ENCODE data around the gene RPS21. TPM values are rescaled to one million over a fixed set of nuclear protein-coding genes. Genes with fewer than 3 reads are reported as not detected.

Gene RPS21
- total and polyA plus RNA-seq, 2 of the 13 experiments (the other 11 are each of a cell fraction or from before 2014, with no cell fraction given) = 2,647 to 11,063 TPM

DNA sequence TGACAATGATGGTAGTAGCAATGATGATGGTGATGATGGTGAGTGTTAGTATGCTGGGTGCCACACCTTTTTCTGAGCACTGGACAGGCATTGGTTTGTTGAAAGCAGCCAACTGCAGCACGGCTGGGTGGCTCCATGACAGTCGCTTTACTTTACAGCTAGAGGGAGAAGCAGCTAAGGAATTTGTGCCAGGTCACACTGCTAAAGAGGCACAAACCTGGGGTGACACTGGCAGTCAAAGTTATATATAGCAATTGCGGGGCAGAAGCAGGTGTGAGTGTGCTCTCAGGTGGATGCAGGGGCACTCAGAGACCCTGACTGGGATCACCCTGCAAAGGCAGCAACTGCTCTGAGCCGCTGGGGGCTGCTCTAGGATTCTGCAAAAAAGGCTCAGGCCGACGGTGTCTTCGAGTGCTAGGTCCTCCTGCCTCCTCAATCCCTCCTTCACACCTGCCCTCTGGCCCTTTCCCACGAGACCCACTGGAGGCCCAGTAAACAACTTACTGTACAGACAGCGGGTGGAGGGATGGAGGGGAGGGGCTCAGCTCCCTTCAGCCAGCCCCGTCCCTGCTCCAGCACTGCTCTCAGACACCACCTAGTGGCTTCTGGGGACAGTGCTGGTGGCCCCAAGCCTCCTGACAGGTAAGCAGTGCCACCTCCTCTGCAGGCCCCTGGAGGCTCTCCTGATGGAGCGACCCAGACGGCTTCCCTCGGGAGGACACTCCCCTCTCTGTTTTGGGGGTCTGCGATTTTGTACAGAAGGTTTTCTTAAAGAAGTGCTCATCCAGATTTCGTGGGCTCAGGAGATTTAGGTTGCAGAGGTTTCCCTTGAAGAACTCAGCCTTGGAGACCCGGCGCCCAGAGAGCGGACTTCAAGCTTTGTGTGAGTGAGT is 4.4 kb upstream of the RPS21 start (continued):
- TF ChIP-seq, protein P1, sequence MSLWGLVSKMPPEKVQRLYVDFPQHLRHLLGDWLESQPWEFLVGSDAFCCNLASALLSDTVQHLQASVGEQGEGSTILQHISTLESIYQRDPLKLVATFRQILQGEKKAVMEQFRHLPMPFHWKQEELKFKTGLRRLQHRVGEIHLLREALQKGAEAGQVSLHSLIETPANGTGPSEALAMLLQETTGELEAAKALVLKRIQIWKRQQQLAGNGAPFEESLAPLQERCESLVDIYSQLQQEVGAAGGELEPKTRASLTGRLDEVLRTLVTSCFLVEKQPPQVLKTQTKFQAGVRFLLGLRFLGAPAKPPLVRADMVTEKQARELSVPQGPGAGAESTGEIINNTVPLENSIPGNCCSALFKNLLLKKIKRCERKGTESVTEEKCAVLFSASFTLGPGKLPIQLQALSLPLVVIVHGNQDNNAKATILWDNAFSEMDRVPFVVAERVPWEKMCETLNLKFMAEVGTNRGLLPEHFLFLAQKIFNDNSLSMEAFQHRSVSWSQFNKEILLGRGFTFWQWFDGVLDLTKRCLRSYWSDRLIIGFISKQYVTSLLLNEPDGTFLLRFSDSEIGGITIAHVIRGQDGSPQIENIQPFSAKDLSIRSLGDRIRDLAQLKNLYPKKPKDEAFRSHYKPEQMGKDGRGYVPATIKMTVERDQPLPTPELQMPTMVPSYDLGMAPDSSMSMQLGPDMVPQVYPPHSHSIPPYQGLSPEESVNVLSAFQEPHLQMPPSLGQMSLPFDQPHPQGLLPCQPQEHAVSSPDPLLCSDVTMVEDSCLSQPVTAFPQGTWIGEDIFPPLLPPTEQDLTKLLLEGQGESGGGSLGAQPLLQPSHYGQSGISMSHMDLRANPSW (CRISPR knock-in tag; IDR thresholded peaks at IDR 0.05; ENCODE audit: borderline replicate concordance) = no peak
- TF ChIP-seq, protein P2, sequence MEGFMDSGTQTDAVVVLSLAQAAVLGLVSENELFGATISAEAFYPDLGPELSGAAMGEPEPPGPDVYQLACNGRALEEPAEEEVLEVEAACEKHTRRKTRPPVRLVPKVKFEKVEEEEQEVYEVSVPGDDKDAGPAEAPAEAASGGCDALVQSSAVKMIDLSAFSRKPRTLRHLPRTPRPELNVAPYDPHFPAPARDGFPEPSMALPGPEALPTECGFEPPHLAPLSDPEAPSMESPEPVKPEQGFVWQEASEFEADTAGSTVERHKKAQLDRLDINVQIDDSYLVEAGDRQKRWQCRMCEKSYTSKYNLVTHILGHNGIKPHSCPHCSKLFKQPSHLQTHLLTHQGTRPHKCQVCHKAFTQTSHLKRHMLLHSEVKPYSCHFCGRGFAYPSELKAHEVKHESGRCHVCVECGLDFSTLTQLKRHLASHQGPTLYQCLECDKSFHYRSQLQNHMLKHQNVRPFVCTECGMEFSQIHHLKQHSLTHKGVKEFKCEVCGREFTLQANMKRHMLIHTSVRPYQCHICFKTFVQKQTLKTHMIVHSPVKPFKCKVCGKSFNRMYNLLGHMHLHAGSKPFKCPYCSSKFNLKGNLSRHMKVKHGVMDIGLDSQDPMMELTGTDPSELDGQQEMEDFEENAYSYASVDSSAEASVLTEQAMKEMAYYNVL (CRISPR knock-in tag; IDR thresholded peaks at IDR 0.05; ENCODE audit: borderline replicate concordance) = peak; percentile 74
- TF ChIP-seq, protein P3, sequence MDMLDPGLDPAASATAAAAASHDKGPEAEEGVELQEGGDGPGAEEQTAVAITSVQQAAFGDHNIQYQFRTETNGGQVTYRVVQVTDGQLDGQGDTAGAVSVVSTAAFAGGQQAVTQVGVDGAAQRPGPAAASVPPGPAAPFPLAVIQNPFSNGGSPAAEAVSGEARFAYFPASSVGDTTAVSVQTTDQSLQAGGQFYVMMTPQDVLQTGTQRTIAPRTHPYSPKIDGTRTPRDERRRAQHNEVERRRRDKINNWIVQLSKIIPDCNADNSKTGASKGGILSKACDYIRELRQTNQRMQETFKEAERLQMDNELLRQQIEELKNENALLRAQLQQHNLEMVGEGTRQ (IDR thresholded peaks at IDR 0.05; ENCODE audit: low read depth, low read length) = no peak
- TF ChIP-seq, protein P3 (CRISPR knock-in tag; IDR thresholded peaks at IDR 0.05; ENCODE audit: borderline replicate concordance) = no peak
- TF ChIP-seq, protein P4, sequence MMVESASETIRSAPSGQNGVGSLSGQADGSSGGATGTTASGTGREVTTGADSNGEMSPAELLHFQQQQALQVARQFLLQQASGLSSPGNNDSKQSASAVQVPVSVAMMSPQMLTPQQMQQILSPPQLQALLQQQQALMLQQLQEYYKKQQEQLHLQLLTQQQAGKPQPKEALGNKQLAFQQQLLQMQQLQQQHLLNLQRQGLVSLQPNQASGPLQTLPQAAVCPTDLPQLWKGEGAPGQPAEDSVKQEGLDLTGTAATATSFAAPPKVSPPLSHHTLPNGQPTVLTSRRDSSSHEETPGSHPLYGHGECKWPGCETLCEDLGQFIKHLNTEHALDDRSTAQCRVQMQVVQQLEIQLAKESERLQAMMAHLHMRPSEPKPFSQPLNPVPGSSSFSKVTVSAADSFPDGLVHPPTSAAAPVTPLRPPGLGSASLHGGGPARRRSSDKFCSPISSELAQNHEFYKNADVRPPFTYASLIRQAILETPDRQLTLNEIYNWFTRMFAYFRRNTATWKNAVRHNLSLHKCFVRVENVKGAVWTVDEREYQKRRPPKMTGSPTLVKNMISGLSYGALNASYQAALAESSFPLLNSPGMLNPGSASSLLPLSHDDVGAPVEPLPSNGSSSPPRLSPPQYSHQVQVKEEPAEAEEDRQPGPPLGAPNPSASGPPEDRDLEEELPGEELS (CRISPR knock-in tag; IDR thresholded peaks at IDR 0.05) = peak; percentile 75
- no peak for TF ChIP-seq TCF7L2 (IDR thresholded peaks at IDR 0.05; ENCODE audit: low read depth, low read length)
- TF ChIP-seq, protein P5, sequence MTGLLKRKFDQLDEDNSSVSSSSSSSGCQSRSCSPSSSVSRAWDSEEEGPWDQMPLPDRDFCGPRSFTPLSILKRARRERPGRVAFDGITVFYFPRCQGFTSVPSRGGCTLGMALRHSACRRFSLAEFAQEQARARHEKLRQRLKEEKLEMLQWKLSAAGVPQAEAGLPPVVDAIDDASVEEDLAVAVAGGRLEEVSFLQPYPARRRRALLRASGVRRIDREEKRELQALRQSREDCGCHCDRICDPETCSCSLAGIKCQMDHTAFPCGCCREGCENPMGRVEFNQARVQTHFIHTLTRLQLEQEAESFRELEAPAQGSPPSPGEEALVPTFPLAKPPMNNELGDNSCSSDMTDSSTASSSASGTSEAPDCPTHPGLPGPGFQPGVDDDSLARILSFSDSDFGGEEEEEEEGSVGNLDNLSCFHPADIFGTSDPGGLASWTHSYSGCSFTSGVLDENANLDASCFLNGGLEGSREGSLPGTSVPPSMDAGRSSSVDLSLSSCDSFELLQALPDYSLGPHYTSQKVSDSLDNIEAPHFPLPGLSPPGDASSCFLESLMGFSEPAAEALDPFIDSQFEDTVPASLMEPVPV (CRISPR knock-in tag; IDR thresholded peaks at IDR 0.05) = no peak
- TF ChIP-seq, protein P6, sequence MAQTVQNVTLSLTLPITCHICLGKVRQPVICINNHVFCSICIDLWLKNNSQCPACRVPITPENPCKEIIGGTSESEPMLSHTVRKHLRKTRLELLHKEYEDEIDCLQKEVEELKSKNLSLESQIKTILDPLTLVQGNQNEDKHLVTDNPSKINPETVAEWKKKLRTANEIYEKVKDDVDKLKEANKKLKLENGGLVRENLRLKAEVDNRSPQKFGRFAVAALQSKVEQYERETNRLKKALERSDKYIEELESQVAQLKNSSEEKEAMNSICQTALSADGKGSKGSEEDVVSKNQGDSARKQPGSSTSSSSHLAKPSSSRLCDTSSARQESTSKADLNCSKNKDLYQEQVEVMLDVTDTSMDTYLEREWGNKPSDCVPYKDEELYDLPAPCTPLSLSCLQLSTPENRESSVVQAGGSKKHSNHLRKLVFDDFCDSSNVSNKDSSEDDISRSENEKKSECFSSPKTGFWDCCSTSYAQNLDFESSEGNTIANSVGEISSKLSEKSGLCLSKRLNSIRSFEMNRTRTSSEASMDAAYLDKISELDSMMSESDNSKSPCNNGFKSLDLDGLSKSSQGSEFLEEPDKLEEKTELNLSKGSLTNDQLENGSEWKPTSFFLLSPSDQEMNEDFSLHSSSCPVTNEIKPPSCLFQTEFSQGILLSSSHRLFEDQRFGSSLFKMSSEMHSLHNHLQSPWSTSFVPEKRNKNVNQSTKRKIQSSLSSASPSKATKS (CRISPR knock-in tag; IDR thresholded peaks at IDR 0.05) = no peak
- TF ChIP-seq SMYD3 (CRISPR knock-in tag; IDR thresholded peaks at IDR 0.05) = no peak
- no peak for TF ChIP-seq SRSF9 (IDR thresholded peaks at IDR 0.05; ENCODE audit: borderline replicate concordance, insufficient read depth, low read depth, low read length, poor library complexity, severe bottlenecking)
- TF ChIP-seq ZNF431 (CRISPR knock-in tag; IDR thresholded peaks at IDR 0.05; ENCODE audit: borderline replicate concordance, low read depth) = peak; percentile 59; the same call in 1 of the 2 replicates
- TF ChIP-seq ZFP1 (CRISPR knock-in tag; IDR thresholded peaks at IDR 0.05) = no peak

Measured in HepG2 (cell line).